Activated B cell treated with CpG ODN at 0.5 μM for 24 hours (primary cell): ENCODE measurements around the gene SLC12A9. TPM values are rescaled to one million over a fixed set of nuclear protein-coding genes. Genes with fewer than 3 reads are reported as not detected.

Experiments used
- ATAC-seq: fragments of 200-7000 bp; cut with Tn5 transposase; one replicate; pipeline ENCODE4 v1.10.0; 2021; ENCODE audit warnings: low read depth, mild to moderate bottlenecking, moderate library complexity
- CTCF ChIA-PET: fragments of 350-600 bp; sonication (Branson Sonifier 250); formaldehyde crosslinking; loops from one replicate; lab custom pipeline; 2021; ENCODE audit warnings: antibody characterized with exemption; lab: Charles Lee
- POLR2A ChIA-PET: fragments of 350-600 bp; sonication (Branson Sonifier 250); formaldehyde crosslinking; loops from one replicate; lab custom pipeline; 2021; ENCODE audit warnings: antibody characterized with exemption; lab: Charles Lee
- DNase-seq: peaks from one replicate; pipeline ENCODE4 v3.0.0; 2022
- H3K27ac Mint-ChIP-seq: one replicate; pipeline ENCODE4 v1.8.0; 2020; ENCODE audit warnings: mixed read lengths
- H3K27me3 Mint-ChIP-seq: one replicate; pipeline ENCODE4 v1.8.0; 2021; ENCODE audit warnings: mixed read lengths
- H3K36me3 Mint-ChIP-seq: one replicate; pipeline ENCODE4 v1.8.0; 2021; ENCODE audit warnings: low read depth, mixed read lengths
- H3K4me1 Mint-ChIP-seq: one replicate; pipeline ENCODE4 v1.8.0; 2021; ENCODE audit warnings: mixed read lengths
- H3K4me3 Mint-ChIP-seq: one replicate; pipeline ENCODE4 v1.8.0; 2020; ENCODE audit warnings: mild to moderate bottlenecking, mixed read lengths
- H3K9me3 Mint-ChIP-seq: one replicate; pipeline ENCODE4 v1.8.0; 2020; ENCODE audit warnings: mixed read lengths
- CTCF ChIP-seq: fragments of 200-600 bp; IDR thresholded peaks from one replicate; pipeline ENCODE4 v1.8.0; 2022; ENCODE audit warnings: antibody characterized with exemption, mild to moderate bottlenecking
- intact Hi-C: fragments of 100-400 bp; cut with micrococcal nuclease; formaldehyde crosslinking; loops from one replicate; pipeline ENCODE4 v1.15.1; 2024
- total RNA-seq: library from RNA; stranded (reverse); gene quantifications from 2 replicates; pipeline ENCODE4 v1.2.3, GENCODE V29; 2022

Gene SLC12A9
- total RNA-seq, 1 donor from 2014 or later = 48.9 TPM

GRCh38 chr7:100867776-100868485 lies 15.4 kb downstream of the SLC12A9 start:
- no peak for DNase-seq
- H3K36me3 Mint-ChIP-seq = peaks cover 27% of the 10 kb centered on the region
- H3K27ac Mint-ChIP-seq = peak overlapping the region; percentile 68
- no peak for TF ChIP-seq CTCF
- peak overlapping the region; percentile 79 for H3K4me3 Mint-ChIP-seq
- intact Hi-C loops = loop anchor here (1.0 kb wide), 1 partner anchor 15 kb away; no protein-coding TSS in a partner anchor
- ChIA-PET POLR2A (interaction anchor here (0.7 to 1.5 kb wide), 2 partner anchors 282 to 439 kb away, joined by 3 read pairs; partner anchors contain the start of genes FBXO24, LRCH4 and ZCWPW1), CTCF (no interaction called here)
- H3K9me3 Mint-ChIP-seq = no peaks in the 10 kb centered on the region
- peaks cover 22% of the 10 kb centered on the region for H3K4me1 Mint-ChIP-seq
- ATAC-seq = no peak
- H3K27me3 Mint-ChIP-seq = no peaks in the 10 kb centered on the region

GRCh38 chr7:100873599-100874299 lies 21.2 kb downstream of the SLC12A9 start:
- H3K36me3 Mint-ChIP-seq = peaks cover 50% of the 10 kb centered on the region
- no peaks in the 10 kb centered on the region for H3K9me3 Mint-ChIP-seq
- H3K4me3 Mint-ChIP-seq = peak overlapping the region; percentile 99
- DNase-seq (no peak), ATAC-seq (no peak)
- peak overlapping the region; percentile 98 for H3K27ac Mint-ChIP-seq
- H3K4me1 Mint-ChIP-seq = peaks cover 37% of the 10 kb centered on the region
- intact Hi-C loops = loop anchor here (1.0 to 2.0 kb wide), 2 partner anchors 21 to 75 kb away; partner anchors contain the start of gene SLC12A9
- no peaks in the 10 kb centered on the region for H3K27me3 Mint-ChIP-seq
- no peak for TF ChIP-seq CTCF
- ChIA-PET POLR2A (interaction anchor here (0.6 to 10.3 kb wide), 5 partner anchors 13 to 1568 kb away, joined by 4 to 254 read pairs (median 8); partner anchors contain the start of genes FIS1, MOSPD3, SLC12A9 and UFSP1), CTCF (no interaction called here)

DNA sequence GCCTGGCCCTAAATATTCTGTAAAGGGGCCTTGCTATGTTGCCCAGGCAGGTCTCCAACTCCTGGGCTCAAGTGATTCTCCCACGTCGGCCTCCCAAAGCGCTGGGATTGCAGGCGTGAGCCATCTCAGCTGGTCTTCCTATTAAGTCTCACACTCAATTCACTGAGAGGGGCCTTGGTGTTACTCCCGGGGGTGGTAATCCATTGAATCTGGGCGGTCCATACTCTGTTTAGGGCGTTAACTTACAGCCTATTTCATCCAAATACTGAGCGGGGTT lies 21.7 kb downstream of the SLC12A9 start:
- Mint-ChIP-seq H3K4me1 (peaks cover 42% of the 10 kb centered on the region), H3K27ac (peak overlapping the region; percentile 98), H3K4me3 (peak overlapping the region; percentile 99), H3K9me3 (no peaks in the 10 kb centered on the region), H3K27me3 (no peaks in the 10 kb centered on the region), H3K36me3 (peaks cover 55% of the 10 kb centered on the region)
- CTCF ChIA-PET = no interaction called here
- no peak for TF ChIP-seq CTCF
- no peak for ATAC-seq
- DNase-seq = no peak
- POLR2A ChIA-PET = interaction anchor here (0.9 to 10.3 kb wide), 5 partner anchors 13 to 371 kb away, joined by 4 to 254 read pairs (median 8); partner anchors contain the start of genes FBXO24, FIS1, LRCH4 and MOSPD3
- intact Hi-C loops = loop anchor here (1.0 to 2.0 kb wide), 2 partner anchors 22 to 75 kb away; partner anchors contain the start of gene SLC12A9

DNA sequence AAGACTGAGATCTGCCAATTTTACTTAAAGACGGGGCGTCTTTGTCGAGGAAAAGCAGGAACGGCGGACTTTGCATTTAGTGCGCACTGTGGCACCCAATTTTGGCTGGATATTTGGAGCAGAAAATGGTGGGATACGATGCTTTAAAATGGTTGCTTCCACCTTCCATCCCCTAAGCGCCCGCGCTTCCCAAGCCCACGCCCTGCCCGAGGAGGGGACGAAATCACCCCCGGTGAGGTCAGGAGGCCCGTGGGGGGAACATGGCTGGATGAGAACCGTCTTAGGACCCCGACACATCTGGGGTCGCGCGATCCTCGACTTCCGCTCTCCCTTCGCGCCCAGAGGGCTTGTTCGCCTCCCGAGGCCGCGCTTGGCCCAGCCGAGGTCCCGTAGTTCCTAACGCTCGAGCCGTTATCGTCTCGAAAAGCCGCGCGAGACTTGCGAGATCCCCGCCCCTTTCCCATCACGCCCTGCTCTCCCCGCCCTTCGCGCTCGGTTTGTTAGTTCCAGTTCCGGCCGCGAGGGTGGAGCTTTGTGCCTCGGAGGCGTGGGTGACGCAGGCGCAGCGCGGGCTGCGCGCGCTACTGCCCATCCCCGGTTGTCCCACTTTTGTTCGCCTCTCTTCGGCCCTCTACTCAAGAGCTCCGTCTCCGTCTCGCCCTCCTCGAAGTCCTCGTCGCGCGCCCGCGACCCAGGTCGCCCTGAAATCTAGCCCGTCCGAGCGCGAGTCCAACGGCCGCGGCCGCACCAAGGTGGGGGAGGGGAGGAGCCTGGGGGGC lies 22.3 kb downstream of the SLC12A9 start, which contains the start of gene SRRT:
SRRT (plus strand) TSS at position 527 of the 779 bp plus-strand sequence. CDS start 488 bp downstream, outside the sequence.
- ATAC-seq (peak; percentile 96), DNase-seq (peak; percentile 96)
- peaks cover 45% of the 10 kb centered on the region for H3K4me1 Mint-ChIP-seq
- TF ChIP-seq CTCF = no peak
- H3K36me3 Mint-ChIP-seq = peaks cover 60% of the 10 kb centered on the region
- CTCF ChIA-PET = interaction anchor here (1.4 to 1.7 kb wide), 2 partner anchors 15 to 23 kb away, joined by 6 to 8 read pairs; partner anchors contain the start of genes SLC12A9 and UFSP1
- H3K4me3 Mint-ChIP-seq = peak within 1 kb of the TSS; percentile 99
- no peaks in the 10 kb centered on the region for H3K27me3 Mint-ChIP-seq
- no peaks in the 10 kb centered on the region for H3K9me3 Mint-ChIP-seq
- intact Hi-C loops = loop anchor here (1.0 to 2.0 kb wide), 4 partner anchors 13 to 169 kb away; partner anchors contain the start of gene SLC12A9
- peak within 1 kb of the TSS; percentile 98 for H3K27ac Mint-ChIP-seq
- POLR2A ChIA-PET = interaction anchor here (0.5 to 10.3 kb wide), 39 partner anchors 8 to 1370 kb away, joined by 3 to 254 read pairs (median 4); partner anchors contain the start of genes ACHE, FBXO24, FIS1 and IFT22
